H9 (cell line): ENCODE results near the gene SAMMSON. TPM values are rescaled to one million over a fixed set of nuclear protein-coding genes. Genes with fewer than 3 reads are reported as not detected.

ENCODE experiments used
- DNase-seq: peaks from one replicate; pipeline ENCODE4 v3.0.0-alpha.2; 2017
- H2AFZ ChIP-seq: one replicate; pipeline ENCODE4 v1.6.1; 2013; ENCODE audit warnings: mild to moderate bottlenecking, low read length, control low read depth, moderate library complexity
- H2AK5ac ChIP-seq: 2 replicates; pipeline ENCODE4 v1.6.1; 2013; ENCODE audit warnings: low read length, control low read depth, mixed read lengths; ENCODE audit not compliant: insufficient read length
- H2BK120ac ChIP-seq: one replicate; pipeline ENCODE4 v1.6.1; 2013; ENCODE audit warnings: low read depth, mild to moderate bottlenecking, low read length, control low read depth, inconsistent platforms; ENCODE audit not compliant: poor library complexity, severe bottlenecking
- H2BK12ac ChIP-seq: 2 replicates; pipeline ENCODE4 v1.6.1; 2013; ENCODE audit warnings: low read length, control low read depth, mixed read lengths, low read depth; ENCODE audit not compliant: insufficient read length
- H2BK15ac ChIP-seq: 2 replicates; pipeline ENCODE4 v1.6.1; 2013; ENCODE audit warnings: low read depth, low read length, control low read depth
- H2BK20ac ChIP-seq: one replicate; pipeline ENCODE4 v1.6.1; 2013; ENCODE audit warnings: low read depth, mild to moderate bottlenecking, low read length, control low read depth, inconsistent platforms; ENCODE audit not compliant: poor library complexity, severe bottlenecking
- H2BK5ac ChIP-seq: 2 replicates; pipeline ENCODE4 v1.6.1; 2013; ENCODE audit warnings: low read length, control low read depth, mixed read lengths; ENCODE audit not compliant: insufficient read length
- H3K14ac ChIP-seq: 2 replicates; pipeline ENCODE4 v1.6.1; 2013; ENCODE audit warnings: low read length, control low read depth; ENCODE audit not compliant: insufficient read depth
- H3K18ac ChIP-seq: 2 replicates; pipeline ENCODE4 v1.6.1; 2013; ENCODE audit warnings: low read depth, mild to moderate bottlenecking, mixed read lengths, low read length, control low read depth; ENCODE audit not compliant: insufficient read length
- H3K23ac ChIP-seq: 2 replicates; pipeline ENCODE4 v1.6.1; 2013; ENCODE audit warnings: low read length, control low read depth, mixed read lengths, low read depth; ENCODE audit not compliant: insufficient read length
- H3K23me2 ChIP-seq: 2 replicates; pipeline ENCODE4 v1.6.1; 2013; ENCODE audit warnings: low read depth, mild to moderate bottlenecking, mixed read lengths, low read length, control low read depth; ENCODE audit not compliant: insufficient read length, poor library complexity, severe bottlenecking
- H3K27ac ChIP-seq: 2 replicates; pipeline ENCODE4 v1.5.1; 2013; ENCODE audit warnings: low read length, control low read depth, mixed read lengths, low read depth; ENCODE audit not compliant: insufficient read length
- H3K27me3 ChIP-seq: 2 replicates; pipeline ENCODE4 v1.6.1; 2013; ENCODE audit warnings: low read length, control low read depth, inconsistent platforms; ENCODE audit not compliant: insufficient read depth
- H3K4ac ChIP-seq: 2 replicates; pipeline ENCODE4 v1.6.1; 2013; ENCODE audit warnings: low read depth, mild to moderate bottlenecking, control low read depth, inconsistent platforms, low read length, moderate library complexity
- H3K4me1 ChIP-seq: 2 replicates; pipeline ENCODE4 v1.6.1; 2013; ENCODE audit warnings: low read length, control low read depth, inconsistent platforms; ENCODE audit not compliant: insufficient read depth
- H3K4me2 ChIP-seq: 2 replicates; pipeline ENCODE4 v1.6.1; 2013; ENCODE audit warnings: low read length, control low read depth, mixed read lengths; ENCODE audit not compliant: insufficient read length, insufficient read depth
- H3K56ac ChIP-seq: 2 replicates; pipeline ENCODE4 v1.6.1; 2013; ENCODE audit warnings: low read depth, mild to moderate bottlenecking, mixed read lengths, low read length, control low read depth; ENCODE audit not compliant: insufficient read length
- H3K79me1 ChIP-seq: 2 replicates; pipeline ENCODE4 v1.6.1; 2013; ENCODE audit warnings: low read depth, mild to moderate bottlenecking, moderate library complexity, low read length, control low read depth, inconsistent platforms; ENCODE audit not compliant: insufficient read depth, poor library complexity, severe bottlenecking
- H3K79me2 ChIP-seq: 2 replicates; pipeline ENCODE4 v1.6.1; 2013; ENCODE audit warnings: low read length, control low read depth, inconsistent platforms; ENCODE audit not compliant: insufficient read depth
- H3K9ac ChIP-seq: 2 replicates; pipeline ENCODE4 v1.6.1; 2013; ENCODE audit warnings: low read length, control low read depth, mixed read lengths; ENCODE audit not compliant: insufficient read length; ENCODE audit errors: extremely low read depth
- H3K9me3 ChIP-seq: one replicate; pipeline ENCODE4 v1.6.1; 2013; ENCODE audit warnings: low read depth, low read length, inconsistent platforms; ENCODE audit not compliant: control insufficient read depth
- H3T11ph ChIP-seq: one replicate; pipeline ENCODE4 v1.6.1; 2013; ENCODE audit warnings: mild to moderate bottlenecking, low read length, control low read depth, inconsistent platforms
- H4K20me1 ChIP-seq: one replicate; pipeline ENCODE4 v1.6.1; 2013; ENCODE audit not compliant: control insufficient read depth, insufficient read length, insufficient read depth
- H4K5ac ChIP-seq: 2 replicates; pipeline ENCODE4 v1.6.1; 2013; ENCODE audit warnings: low read depth, mild to moderate bottlenecking, mixed read lengths, low read length, control low read depth; ENCODE audit not compliant: insufficient read length
- H4K8ac ChIP-seq: replicated peaks from 2 replicates; pipeline ENCODE4 v1.6.1; 2013; ENCODE audit warnings: low read length, control low read depth, mixed read lengths, low read depth; ENCODE audit not compliant: insufficient read length
- H4K91ac ChIP-seq: 2 replicates; pipeline ENCODE4 v1.6.1; 2013; ENCODE audit warnings: low read depth, mild to moderate bottlenecking, moderate library complexity, mixed read lengths, low read length, control low read depth; ENCODE audit not compliant: insufficient read length
- H3K27ac Mint-ChIP-seq, 3 experiments: 2 replicates in 2 of 3; 3 replicates in 1 of 3; pipeline ENCODE4 v1.8.0; 2020 to 2021; ENCODE audit warnings: mixed read lengths in 3 of 3, mild to moderate bottlenecking in 1 of 3, moderate library complexity in 1 of 3
- H3K27me3 Mint-ChIP-seq: 2 replicates; pipeline ENCODE4 v1.8.0; 2021; ENCODE audit warnings: low read depth, mild to moderate bottlenecking, moderate library complexity, mixed read lengths
- H3K36me3 Mint-ChIP-seq, 3 experiments: 2 replicates in 2 of 3; 3 replicates in 1 of 3; pipeline ENCODE4 v1.8.0; 2020 to 2021; ENCODE audit warnings: low read depth in 3 of 3, mixed read lengths in 3 of 3; ENCODE audit not compliant: insufficient read depth in 1 of 3
- H3K4me1 Mint-ChIP-seq, 2 experiments: 2 replicates each; pipeline ENCODE4 v1.8.0; 2020; ENCODE audit warnings: mixed read lengths in 2 of 2
- H3K4me3 Mint-ChIP-seq, 2 experiments: 2 replicates in 1 of 2; 3 replicates in 1 of 2; pipeline ENCODE4 v1.8.0; 2020 to 2021; ENCODE audit warnings: mild to moderate bottlenecking in 2 of 2, mixed read lengths in 2 of 2, moderate library complexity in 1 of 2
- H3K9me3 Mint-ChIP-seq, 2 experiments: 2 replicates in 1 of 2; 3 replicates in 1 of 2; pipeline ENCODE4 v1.8.0; 2020; ENCODE audit warnings: mild to moderate bottlenecking in 2 of 2, mixed read lengths in 2 of 2, moderate library complexity in 1 of 2
- WGBS: extraction: QIAGEN DNeasy Blood & Tissue Kit; methylation state at CpG from one replicate; pipeline ENCODE4 v1.1.7; 2013; ENCODE audit warnings: missing lambda C conversion rate, low lambda C conversion rate, mixed read lengths; ENCODE audit not compliant: insufficient read length; ENCODE audit errors: extremely low coverage; 5-methylcytosine and 5-hydroxymethylcytosine counted together
- total RNA-seq: library from RNA; stranded (reverse); gene quantifications from 2 replicates; pipeline ENCODE4 v1.2.1, GENCODE V29; 2021
- TF ChIP-seq, protein P1 (sequence below): fragments of 200-600 bp; sonication (generic); conservative IDR thresholded peaks from 3 replicates; pipeline ENCODE4 v1.8.0; 2021; ENCODE audit warnings: antibody characterized with exemption, mild to moderate bottlenecking

SAMMSON gene
- total RNA-seq, 1 experiment from 2014 or later: not detected

DNA sequence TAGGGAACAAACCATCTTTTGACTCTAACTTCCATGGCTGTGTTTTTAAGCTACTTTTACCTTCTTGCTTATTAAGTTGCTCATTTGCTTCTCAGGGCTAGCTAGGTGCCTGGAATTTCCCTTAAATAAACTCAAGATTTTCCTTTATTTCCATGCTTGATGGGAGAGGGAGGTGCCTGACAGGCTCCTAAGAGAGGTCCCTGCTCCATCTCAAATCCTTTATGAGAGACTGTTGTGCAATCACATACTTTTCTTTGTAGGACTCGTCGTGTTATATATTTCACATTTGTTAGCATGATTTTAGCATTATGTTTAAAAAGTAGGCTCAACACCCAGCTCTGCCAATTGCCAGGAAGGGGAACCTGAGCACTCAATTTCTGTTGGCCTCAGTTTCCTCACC, 95.7 kb downstream of the SAMMSON start:
- Histone ChIP-seq H3K23me2 (no peaks in the 10 kb centered on the region), H3K79me1 (no peaks in the 10 kb centered on the region), H3K9ac (no peak overlapping the region), H4K20me1 (no peaks in the 10 kb centered on the region), H3K4me2 (no peak overlapping the region), H3K27ac (no peak overlapping the region), H3K4me1 (no peaks in the 10 kb centered on the region), H2BK120ac (no peak overlapping the region), H2BK15ac (no peak overlapping the region), H2AK5ac (no peak overlapping the region), H2BK20ac (no peak overlapping the region), H2BK12ac (no peak overlapping the region), H3K14ac (no peak overlapping the region), H3K79me2 (no peaks in the 10 kb centered on the region), H2BK5ac (no peak overlapping the region), H4K8ac (no peak overlapping the region), H3K27me3 (0 out of 2 replicates have a peak, but pooled peaks cover 2% of the 10 kb centered on the region), H4K91ac (no peak overlapping the region), H2AFZ (no peak overlapping the region), H3K4ac (no peak overlapping the region), H4K5ac (no peak overlapping the region), H3T11ph (no peak overlapping the region), H3K56ac (no peak overlapping the region), H3K18ac (no peak overlapping the region), H3K23ac (no peak overlapping the region), H3K9me3 (no peaks in the 10 kb centered on the region)
- DNase-seq: no peak
- Mint-ChIP-seq H3K27ac (no peak overlapping the region), H3K4me1 (no peaks in the 10 kb centered on the region), H3K4me3 (no peak overlapping the region), H3K27me3 (no peaks in the 10 kb centered on the region), H3K36me3 (no peaks in the 10 kb centered on the region), H3K9me3 (no peaks in the 10 kb centered on the region)
- TF ChIP-seq, protein P1, sequence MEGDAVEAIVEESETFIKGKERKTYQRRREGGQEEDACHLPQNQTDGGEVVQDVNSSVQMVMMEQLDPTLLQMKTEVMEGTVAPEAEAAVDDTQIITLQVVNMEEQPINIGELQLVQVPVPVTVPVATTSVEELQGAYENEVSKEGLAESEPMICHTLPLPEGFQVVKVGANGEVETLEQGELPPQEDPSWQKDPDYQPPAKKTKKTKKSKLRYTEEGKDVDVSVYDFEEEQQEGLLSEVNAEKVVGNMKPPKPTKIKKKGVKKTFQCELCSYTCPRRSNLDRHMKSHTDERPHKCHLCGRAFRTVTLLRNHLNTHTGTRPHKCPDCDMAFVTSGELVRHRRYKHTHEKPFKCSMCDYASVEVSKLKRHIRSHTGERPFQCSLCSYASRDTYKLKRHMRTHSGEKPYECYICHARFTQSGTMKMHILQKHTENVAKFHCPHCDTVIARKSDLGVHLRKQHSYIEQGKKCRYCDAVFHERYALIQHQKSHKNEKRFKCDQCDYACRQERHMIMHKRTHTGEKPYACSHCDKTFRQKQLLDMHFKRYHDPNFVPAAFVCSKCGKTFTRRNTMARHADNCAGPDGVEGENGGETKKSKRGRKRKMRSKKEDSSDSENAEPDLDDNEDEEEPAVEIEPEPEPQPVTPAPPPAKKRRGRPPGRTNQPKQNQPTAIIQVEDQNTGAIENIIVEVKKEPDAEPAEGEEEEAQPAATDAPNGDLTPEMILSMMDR: no peak
- WGBS: no CpG with 5 or more reads among the region's 2 CpGs
